HL-60 (cell line): ENCODE measurements around the gene RELB.

Experiments
- GABPA ChIP-seq: IDR thresholded peaks from 2 replicates; pipeline ENCODE4 v1.6.1; 2012; ENCODE audit warnings: low read depth
- POLR2AphosphoS5 ChIP-seq: IDR thresholded peaks from 2 replicates; pipeline ENCODE4 v1.6.1; 2012; ENCODE audit warnings: low read depth
- SPI1 ChIP-seq: IDR thresholded peaks from 2 replicates; pipeline ENCODE4 v1.6.1; 2012; ENCODE audit warnings: low read depth, mild to moderate bottlenecking, borderline replicate concordance
- TF ChIP-seq, protein P1 (sequence below): IDR thresholded peaks from one replicate; pipeline ENCODE4 v1.5.1; 2011; ENCODE audit warnings: low read length, control low read depth, inconsistent platforms; ENCODE audit not compliant: insufficient read depth
- TF ChIP-seq, protein P2 (sequence below): IDR thresholded peaks from 2 replicates; pipeline ENCODE4 v1.6.1; 2012; ENCODE audit warnings: low read depth; ENCODE audit not compliant: insufficient replicate concordance

DNA sequence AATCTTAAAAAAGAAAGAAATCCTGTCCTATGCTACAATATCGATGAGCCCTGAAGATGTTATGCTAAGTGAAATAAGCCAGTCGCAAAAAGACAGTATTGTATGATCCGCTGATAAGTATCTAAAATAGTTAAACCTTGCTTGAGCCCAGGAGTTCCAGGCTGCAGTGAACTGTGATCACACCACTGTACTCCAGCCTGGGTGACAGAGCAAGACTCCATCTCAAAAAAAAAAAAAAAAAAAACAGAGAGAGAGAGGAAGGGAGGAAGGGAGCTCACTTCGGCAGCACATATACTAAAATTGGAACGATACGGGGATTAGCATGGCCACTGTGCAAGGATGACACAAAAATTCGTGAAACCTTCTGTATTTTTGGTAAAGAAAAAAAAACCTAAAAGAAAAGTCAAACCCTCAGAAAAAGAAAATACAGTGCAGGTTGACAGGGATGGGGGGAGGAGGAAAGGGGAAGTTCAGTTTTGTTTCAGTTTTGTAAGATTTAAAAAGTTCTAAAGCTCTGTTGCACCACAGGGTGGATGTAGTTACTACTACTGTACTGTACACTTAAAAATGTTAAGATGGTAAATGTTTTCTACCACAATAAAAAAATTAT lies 46.0 kb downstream of the RELB start:
- no peak for TF ChIP-seq POLR2AphosphoS5
- TF ChIP-seq, protein P1, sequence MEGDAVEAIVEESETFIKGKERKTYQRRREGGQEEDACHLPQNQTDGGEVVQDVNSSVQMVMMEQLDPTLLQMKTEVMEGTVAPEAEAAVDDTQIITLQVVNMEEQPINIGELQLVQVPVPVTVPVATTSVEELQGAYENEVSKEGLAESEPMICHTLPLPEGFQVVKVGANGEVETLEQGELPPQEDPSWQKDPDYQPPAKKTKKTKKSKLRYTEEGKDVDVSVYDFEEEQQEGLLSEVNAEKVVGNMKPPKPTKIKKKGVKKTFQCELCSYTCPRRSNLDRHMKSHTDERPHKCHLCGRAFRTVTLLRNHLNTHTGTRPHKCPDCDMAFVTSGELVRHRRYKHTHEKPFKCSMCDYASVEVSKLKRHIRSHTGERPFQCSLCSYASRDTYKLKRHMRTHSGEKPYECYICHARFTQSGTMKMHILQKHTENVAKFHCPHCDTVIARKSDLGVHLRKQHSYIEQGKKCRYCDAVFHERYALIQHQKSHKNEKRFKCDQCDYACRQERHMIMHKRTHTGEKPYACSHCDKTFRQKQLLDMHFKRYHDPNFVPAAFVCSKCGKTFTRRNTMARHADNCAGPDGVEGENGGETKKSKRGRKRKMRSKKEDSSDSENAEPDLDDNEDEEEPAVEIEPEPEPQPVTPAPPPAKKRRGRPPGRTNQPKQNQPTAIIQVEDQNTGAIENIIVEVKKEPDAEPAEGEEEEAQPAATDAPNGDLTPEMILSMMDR = no peak
- peak; percentile 64; the same call in 1 of the 2 replicates for TF ChIP-seq SPI1
- TF ChIP-seq, protein P2, sequence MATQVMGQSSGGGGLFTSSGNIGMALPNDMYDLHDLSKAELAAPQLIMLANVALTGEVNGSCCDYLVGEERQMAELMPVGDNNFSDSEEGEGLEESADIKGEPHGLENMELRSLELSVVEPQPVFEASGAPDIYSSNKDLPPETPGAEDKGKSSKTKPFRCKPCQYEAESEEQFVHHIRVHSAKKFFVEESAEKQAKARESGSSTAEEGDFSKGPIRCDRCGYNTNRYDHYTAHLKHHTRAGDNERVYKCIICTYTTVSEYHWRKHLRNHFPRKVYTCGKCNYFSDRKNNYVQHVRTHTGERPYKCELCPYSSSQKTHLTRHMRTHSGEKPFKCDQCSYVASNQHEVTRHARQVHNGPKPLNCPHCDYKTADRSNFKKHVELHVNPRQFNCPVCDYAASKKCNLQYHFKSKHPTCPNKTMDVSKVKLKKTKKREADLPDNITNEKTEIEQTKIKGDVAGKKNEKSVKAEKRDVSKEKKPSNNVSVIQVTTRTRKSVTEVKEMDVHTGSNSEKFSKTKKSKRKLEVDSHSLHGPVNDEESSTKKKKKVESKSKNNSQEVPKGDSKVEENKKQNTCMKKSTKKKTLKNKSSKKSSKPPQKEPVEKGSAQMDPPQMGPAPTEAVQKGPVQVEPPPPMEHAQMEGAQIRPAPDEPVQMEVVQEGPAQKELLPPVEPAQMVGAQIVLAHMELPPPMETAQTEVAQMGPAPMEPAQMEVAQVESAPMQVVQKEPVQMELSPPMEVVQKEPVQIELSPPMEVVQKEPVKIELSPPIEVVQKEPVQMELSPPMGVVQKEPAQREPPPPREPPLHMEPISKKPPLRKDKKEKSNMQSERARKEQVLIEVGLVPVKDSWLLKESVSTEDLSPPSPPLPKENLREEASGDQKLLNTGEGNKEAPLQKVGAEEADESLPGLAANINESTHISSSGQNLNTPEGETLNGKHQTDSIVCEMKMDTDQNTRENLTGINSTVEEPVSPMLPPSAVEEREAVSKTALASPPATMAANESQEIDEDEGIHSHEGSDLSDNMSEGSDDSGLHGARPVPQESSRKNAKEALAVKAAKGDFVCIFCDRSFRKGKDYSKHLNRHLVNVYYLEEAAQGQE = no peak
- TF ChIP-seq GABPA = no peak
